ENCODE data around the gene FEZ2.

The FEZ2 gene

GRCh38 chr2:36587101-36587500 is 10.9 kb downstream of the FEZ2 start:
- no peak for DNase-seq (ENCODE audit: low read depth)

GRCh38 chr2:36586672-36587071 is 11.3 kb downstream of the FEZ2 start:
- no peak for DNase-seq (ENCODE audit: low read depth)

- no peak for DNase-seq (ENCODE audit: low read depth)
Observed at GRCh38 chr2:36584148-36584794, 13.7 kb downstream of the FEZ2 start.

GRCh38 chr2:36582951-36583350 is 15.0 kb downstream of the FEZ2 start:
- DNase-seq (ENCODE audit: low read depth), result no peak

- no peak for DNase-seq (ENCODE audit: low read depth)
Observed at GRCh38 chr2:36582538-36582937, 15.4 kb downstream of the FEZ2 start.

- no peak for DNase-seq (ENCODE audit: low read depth)
Observed at GRCh38 chr2:36579297-36579664, 18.7 kb downstream of the FEZ2 start.

- no peak for DNase-seq (ENCODE audit: low read depth)
Observed at GRCh38 chr2:36578343-36579296, 19.3 kb downstream of the FEZ2 start.

GRCh38 chr2:36577884-36578283 is 20.1 kb downstream of the FEZ2 start:
- DNase-seq (ENCODE audit: low read depth), result no peak

GRCh38 chr2:36574560-36574959 is 23.4 kb downstream of the FEZ2 start:
- no peak for DNase-seq (ENCODE audit: low read depth)

GRCh38 chr2:36573165-36573564 is 24.8 kb downstream of the FEZ2 start:
- no peak for DNase-seq (ENCODE audit: low read depth)

GRCh38 chr2:36572719-36573059 is 25.3 kb downstream of the FEZ2 start:
- no peak for DNase-seq (ENCODE audit: low read depth)

- DNase-seq (ENCODE audit: low read depth), result no peak
Observed at GRCh38 chr2:36572054-36572718, 25.8 kb downstream of the FEZ2 start.

- DNase-seq (ENCODE audit: low read depth), result no peak
Observed at GRCh38 chr2:36570416-36570815, 27.6 kb downstream of the FEZ2 start.

GRCh38 chr2:36569267-36569856 is 28.6 kb downstream of the FEZ2 start:
- no peak for DNase-seq (ENCODE audit: low read depth)

- no peak for DNase-seq (ENCODE audit: low read depth)
Observed at GRCh38 chr2:36568516-36569246, 29.3 kb downstream of the FEZ2 start.

- DNase-seq (ENCODE audit: low read depth), result no peak
Observed at GRCh38 chr2:36567711-36568408, 30.1 kb downstream of the FEZ2 start.

GRCh38 chr2:36566887-36567286 is 31.1 kb downstream of the FEZ2 start:
- DNase-seq (ENCODE audit: low read depth), result no peak

GRCh38 chr2:36565712-36566111 is 32.3 kb downstream of the FEZ2 start:
- no peak for DNase-seq (ENCODE audit: low read depth)

GRCh38 chr2:36564377-36564930 is 33.5 kb downstream of the FEZ2 start:
- DNase-seq (ENCODE audit: low read depth), result no peak

GRCh38 chr2:36562973-36563532 is 34.9 kb downstream of the FEZ2 start:
- DNase-seq (ENCODE audit: low read depth), result no peak

- no peak for DNase-seq (ENCODE audit: low read depth)
Observed at GRCh38 chr2:36562240-36562639, 35.7 kb downstream of the FEZ2 start.
